HG03196 (cell line): ENCODE measurements around the gene JUP.
"Not testable (repeated sequence)": the region's sequence is repeated elsewhere in the genome, so short reads cannot be mapped to it uniquely, and the experiment has no call there.

ENCODE experiments used
- ATAC-seq: cut with Tn5 transposase; IDR thresholded peaks from one replicate; pipeline ENCODE4 v1.9.1; 2021; ENCODE audit not compliant: unreplicated experiment

JUP gene

DNA sequence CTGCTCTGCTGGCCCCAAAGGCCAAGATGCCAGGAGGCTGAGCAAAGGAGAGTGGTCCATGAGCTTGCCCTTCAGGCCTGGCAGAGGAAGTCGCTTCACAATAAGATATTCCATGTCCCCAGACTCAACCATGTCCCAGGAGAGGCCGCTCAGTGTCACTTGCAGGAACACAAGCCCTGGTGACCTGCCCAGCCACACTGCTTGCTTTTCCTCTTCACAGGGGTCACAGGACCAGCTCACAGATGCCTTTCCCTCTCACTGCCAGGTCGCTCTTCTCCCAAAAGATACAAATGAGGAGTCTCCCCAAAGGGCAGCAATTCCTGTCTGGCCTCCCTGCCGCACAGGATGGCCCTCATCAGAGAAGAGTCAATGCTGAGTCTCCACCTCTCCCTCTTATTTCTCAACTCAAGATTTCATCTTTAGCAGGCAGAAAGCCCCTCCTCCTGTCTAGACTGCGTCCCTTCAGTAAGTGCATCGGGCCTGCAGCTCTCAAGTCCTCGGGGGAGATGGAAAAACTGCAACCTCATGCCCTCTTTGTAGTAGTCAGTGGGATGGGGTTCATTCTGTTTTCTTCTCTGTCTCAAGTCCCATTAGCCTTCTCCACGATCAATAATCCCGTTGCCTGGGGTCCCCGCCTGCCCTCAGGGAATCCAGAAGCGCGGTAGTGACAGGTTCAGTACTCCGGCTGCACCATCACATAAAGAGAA, 5.0 kb downstream of the JUP start:
- ATAC-seq = no peak

DNA sequence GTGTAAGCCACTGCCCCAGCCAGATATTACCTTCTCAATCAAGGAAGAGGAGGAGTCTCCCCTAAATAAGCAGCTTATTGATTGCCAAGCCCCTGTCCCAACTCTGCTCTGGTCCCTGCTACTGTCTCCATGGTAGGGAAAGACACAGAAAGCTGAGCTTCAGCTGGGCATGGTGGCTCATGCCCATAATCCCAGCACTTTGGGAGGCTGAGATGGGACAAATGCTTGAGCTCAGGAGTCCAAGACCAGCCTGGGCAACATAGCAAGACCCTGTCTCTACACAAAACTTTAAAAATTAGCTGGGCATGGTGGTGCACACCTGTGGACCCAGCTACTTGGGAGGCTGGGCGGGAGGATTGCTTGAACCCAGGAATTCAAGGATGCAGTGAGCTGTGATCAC, 6.6 kb downstream of the JUP start:
- ATAC-seq = no peak

DNA sequence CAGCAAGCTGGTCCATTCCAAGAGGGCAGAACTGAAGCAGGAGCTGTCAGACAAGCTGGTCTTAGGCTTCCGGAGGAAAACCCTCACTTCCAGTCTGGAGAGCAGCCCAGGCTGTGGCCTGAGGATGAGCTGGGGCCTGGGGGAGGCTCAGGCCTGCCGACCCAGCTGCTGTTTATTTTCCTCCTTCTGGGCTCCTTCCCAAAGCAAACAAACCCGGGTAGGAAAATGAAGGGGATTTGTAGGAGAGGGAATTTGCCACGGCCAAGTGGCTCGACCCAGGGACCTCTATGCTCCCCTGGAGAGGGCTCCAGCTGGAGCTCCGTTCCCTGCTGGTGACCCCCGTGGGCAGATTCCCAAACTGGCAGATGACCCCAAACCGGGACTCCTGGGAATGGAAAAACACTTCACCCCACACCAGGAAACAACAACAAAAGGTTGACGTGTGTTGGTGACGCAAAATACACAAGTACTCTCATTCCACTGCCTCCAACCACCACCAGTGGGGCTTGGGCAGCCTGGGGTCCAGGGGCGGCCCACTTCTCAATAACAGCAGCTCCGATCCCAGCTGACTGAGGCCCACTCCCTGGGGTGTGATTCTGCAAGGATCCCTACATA, 8.8 kb downstream of the JUP start:
- no peak for ATAC-seq

DNA sequence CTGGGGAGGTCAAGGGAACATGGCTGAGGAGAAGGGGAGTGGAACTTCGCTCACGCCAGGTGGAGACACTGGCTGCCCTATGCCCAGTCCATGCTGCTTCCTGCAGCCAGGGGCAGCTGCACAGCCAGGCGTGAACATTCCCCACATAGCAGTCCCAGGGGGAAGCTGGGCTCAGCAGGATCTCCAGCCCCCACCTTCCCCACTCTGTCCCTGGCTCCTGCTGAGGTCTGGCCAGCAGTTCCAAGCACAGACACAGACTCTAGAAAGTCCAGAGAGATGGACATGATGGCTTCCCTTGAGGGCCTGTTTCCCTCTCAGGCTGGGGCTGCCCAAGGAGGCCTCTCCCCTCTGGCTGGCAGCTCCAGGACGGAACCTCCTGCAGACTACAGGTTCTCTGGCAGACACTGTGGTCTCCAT, 9.3 kb downstream of the JUP start:
- ATAC-seq = no peak

DNA sequence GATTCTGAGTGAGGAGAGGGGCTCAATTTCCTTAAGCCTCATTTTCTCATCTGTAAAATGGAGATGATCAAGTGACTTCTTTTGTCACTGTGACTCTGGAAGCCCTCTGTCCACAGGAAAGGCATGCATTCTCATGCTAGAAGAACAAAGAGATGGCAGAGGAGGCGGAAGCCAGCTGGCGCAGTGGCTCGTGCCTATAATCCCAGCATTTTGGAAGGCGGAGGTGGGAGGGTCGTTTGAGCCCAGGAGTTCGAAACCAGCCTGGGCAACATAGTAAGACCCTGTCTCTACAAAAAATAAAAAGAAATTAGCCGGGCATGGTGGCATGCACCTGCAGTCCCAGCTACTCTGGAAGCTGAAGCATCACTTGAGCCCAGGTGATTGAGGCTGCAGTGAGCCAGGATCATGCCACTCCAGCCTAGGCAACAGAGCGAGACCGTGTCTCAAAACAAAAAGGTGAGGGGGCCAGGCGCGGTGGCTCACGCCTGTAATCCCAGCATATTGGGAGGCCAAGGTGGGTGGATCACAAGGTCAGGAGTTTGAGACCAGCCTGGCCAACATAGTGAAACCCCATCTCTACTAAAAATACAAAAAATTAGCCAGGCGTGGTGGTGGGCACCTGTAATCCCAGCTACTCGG, 10.1 kb downstream of the JUP start:
- not testable (repeated sequence) for ATAC-seq

DNA sequence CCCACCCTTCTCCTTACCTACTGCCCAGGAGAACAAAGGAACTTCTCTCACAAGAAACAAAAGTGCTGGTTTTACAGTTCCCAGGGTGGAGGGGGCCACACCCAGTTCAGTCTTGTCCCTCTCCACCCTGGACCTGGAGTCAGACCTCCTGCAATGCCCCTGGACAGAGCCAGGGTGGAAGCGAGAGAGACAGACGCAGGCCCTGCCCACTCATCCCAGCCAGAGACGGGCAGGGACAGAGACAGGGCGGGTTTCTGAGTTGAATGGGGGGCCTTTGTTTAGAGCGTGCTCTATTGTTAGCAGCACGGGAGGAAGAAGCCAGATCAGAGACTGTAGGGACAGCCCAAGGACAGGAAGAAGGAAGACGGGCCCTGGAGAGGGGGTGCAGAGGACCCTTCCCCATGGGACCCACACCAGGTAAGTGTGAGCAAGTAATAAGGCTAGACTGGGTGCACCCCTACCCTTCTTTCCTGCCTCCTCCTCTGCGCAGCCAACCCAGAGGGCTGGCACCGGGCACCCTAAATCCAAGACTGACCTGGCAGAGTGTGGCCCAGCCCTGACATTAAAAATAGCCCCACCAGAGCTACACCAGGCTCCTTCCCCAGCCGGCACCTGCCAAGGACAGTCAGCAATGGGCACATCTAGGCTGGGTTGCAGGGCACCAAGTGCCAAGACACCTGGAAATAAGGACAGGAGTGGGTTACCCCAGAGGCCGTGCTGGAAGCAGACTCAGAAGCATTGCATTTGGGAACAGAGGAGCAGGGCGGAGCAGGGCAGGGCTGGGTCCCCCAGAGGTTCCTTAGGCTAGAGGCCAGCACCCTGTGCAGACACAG, 10.9 kb downstream of the JUP start:
- no peak for ATAC-seq

DNA sequence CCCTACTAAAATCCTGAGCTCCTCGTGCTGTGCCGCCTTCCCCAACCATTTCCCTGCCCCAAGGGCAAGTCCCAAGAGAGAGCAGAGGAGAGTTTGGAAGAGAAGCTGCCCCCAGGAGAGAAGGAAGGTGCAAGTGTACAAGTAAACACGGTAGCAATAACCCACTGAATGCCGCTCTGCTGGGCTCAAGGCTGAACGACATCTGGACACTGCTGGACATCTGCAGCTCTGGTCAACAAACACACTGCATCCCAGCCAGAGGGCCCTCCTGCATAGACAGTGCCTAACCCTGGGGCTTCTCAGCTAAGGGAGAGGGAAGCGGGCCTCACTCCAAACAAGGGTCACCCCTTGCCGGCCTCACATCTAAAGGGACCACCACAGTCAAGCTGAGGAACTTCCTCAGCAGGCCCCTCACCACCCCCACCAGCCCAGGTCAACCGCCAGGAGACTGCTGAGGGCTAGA, 12.7 kb downstream of the JUP start:
- ATAC-seq = no peak

DNA sequence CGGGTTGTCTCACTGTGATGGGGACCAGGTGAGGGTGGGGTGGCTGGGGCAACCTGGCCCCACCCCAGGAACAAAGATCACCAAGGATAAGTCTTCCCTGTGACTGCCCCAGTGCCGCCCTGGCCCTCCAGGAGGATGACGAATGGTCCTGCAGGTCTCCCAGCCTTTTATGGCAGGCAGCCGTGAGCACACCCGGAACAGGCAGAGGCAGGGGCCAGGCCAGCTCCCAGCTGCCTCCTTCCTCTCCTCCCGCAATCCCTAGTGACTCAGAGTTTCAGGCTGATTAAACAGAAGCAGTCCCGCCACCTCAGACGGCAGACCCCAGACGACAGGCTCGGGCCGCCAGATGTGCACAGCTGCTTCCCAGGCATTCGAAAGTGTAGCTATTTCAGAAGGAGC, 13.3 kb downstream of the JUP start:
- no peak for ATAC-seq

DNA sequence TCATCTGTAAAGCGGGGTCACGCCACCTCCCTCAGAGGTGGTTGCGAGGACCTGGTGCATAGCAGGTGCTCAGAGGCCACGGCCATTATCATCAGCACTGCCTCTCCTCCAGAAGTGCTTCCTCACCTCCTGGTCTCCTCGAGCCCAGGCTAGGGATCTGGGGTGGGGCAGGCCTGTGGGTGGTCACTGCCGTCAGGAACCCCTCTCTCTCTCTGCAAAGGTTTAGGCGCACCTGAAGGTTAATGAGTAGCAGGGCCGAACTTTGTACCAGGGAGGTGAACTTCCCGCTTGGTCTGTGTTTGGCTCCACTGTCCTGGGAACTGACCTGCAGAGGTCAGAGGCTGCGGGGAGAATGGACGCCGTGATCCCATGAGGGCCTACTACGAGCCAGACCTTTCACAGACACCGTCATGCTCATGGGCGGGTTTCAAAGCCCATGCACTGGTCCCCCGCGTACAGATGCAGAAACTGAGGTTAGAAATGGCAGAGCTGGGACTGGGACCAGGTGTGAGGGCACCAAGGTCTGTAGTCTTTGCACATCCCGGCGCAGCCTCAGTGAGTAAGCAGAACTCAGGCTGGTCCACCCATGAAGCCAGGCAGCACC, 13.8 kb downstream of the JUP start:
- ATAC-seq = no peak

DNA sequence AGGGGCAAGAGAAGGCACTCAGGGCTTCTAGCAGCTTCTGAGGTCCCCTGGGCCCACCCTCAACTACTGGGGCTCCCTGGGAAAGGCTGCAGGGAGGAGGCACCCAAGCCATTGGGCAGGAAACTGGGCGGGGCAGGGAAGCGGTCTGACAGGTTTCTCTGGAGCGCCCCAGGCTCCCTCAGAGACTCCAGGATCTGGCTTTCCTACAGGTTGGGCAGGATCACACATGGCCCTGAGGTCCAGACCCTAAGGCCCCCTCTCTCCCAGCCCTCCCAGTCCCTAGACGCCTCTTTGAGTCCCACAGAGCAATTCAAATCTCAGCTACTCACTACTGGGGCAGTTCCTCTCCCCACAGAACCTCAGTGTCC, 14.3 kb downstream of the JUP start:
- no peak for ATAC-seq

DNA sequence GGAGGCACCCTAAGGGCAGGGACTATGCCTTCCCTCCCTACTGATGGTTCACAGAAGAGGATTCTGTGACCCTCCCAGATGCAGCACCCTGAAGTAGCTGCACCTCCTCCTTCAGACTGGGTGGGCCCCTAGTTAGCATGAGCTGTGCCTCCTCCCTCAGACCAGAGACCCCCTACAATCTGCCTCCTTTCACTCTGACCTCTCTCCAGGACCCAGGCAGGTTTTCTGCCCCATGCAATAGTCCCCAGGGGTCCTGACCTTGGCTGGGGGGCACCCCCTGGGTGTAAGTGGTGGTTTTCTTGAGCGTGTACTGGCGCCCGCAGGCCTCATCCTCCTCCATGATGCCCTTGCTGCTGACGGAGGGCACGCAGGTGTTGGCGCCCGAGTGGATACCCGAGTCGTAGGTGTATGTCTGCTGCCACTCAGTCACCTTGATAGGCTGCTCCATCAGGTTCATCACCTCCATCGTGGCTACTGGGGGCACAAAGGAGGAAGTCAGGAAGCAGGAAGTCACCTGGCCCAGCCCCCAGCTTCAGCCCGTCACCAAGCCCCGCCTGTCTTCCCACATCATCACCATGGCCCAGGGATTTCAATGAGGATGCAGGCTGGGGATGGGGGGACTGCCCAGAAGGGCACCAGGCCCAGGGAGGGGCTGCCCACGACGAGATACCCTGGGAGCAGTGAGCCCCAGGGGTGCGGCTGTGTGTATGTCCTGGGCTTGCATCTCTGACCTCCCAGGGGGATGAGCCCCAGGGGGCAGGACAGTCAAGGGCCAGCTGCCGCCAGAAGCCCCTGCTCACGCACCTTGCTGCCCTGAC, 14.9 kb downstream of the JUP start:
- ATAC-seq = no peak

DNA sequence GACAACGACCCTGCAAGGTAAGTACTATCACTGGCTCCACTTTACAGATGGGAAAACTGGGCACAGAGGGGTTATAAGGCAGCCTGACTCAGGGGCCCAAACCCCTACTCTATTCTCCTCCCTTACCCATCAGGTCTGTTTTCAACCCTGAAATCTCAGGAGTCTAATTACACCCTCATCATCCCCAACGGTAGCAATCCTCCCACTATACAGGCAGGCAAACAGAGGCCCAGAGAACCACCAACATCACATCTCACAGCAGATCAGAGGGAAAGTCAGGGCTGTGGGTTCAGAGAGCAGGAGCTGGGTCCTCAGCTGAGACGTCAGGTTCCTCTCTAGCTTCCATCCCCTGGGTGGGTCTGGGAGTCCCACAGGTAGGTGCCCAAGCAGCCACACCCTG, 16.5 kb downstream of the JUP start:
- ATAC-seq = no peak

DNA sequence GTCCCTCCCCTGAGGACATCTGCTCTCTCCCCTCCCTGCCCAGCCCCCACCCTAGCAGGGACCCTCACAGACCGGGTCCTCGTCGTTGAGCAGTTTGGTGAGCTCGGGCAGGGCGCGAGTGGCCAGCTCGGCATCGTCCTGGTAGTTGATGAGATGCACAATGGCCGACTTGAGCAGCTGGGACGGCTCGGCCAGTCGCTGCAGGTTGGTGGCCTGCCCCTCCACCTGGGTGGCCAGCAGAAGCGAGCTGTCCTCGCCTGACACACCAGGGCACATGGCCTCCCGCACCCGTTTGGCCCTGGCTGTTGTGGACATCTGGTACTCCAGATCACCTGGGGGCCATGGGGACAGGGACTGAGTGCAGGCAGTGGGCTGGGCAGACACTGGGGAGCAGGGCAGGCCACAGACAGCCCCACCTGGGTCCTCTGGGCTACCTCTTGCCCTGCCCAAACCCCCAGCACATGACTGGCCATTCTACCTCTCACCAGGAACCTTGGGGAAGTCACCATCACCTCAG, 17.1 kb downstream of the JUP start:
- no peak for ATAC-seq

DNA sequence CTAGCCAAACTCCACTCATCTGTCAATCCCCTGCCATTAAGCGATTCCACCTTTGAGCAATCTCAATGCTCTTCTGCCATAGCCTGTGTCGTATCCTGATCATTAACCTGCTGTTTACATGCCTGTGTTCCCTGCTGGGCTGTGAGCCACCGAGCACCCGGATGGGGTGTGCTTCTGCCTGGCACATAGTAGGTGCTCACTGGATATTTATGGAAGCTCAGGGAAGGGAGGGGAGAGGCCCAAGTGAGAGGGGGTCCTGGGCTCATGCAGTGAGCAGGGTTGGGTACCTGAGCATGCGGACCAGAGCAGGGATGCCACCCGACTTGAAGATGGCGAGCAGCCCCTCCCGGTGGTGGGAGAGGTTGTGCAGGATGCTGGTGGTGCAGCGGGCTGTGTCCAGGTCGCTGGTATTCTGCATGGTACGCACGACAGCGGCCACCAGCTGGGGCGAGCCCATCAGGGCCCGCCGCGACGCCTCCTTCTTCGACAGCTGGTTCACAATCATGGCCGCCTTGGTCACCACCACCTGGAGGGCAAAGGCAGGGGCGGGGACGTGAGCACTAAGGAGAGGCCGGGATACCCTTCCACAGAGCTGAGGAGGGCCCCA, 17.7 kb downstream of the JUP start:
- ATAC-seq = no peak

DNA sequence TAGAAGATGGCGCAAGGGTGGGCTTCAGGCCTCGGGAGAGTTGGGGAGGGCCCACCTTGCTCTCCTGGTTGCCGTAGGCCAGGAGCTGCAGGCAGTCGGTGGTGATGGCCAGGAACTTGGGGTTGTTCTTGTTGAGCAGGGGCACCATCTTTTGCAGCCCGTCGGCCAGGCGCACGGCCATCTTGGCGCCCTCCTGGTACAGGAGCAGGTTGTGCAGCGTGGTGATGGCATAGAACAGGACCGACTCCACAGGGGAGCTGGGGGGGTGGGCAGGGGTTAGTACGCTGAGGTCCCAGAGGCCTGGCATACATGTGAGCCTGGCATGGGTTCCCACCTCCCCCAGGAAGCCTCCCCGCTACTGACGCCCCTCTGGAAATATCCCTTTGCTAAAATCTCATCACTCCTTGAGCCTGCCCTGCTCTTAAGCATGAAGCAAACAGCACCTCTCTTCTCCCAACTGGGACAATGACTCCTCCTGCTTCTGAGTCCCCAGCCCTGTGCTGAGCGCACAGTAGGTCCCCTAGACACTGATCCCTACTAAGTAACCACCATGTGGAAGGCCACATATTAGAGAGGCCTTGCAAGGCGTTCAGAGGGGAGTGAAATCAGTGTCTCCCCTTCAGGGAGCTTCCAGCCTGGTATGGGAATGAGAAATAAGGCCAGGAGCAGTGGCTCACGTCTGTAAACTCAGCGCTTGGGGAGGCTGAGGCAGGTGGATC, 19.0 kb downstream of the JUP start:
- ATAC-seq = no peak

DNA sequence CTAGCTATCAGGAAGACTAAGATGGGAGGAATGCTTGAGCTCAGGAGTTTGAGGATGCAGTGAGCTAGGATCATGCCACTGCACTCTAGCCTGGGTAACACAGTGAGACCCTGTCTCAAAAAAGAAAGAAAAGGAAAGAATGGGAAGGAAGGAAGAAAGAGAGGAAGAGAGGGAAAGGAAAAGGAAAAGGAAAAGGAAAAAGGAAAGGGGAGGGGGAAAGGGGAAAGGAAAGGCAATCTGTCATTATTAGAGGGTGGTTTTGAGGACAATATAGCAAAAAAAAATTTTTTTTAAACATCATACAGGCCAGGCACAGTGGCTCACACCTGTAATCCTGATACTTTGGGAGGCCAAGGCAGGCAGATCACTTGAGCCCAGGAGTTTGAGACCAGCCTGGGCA, 20.4 kb downstream of the JUP start:
- ATAC-seq = no peak

DNA sequence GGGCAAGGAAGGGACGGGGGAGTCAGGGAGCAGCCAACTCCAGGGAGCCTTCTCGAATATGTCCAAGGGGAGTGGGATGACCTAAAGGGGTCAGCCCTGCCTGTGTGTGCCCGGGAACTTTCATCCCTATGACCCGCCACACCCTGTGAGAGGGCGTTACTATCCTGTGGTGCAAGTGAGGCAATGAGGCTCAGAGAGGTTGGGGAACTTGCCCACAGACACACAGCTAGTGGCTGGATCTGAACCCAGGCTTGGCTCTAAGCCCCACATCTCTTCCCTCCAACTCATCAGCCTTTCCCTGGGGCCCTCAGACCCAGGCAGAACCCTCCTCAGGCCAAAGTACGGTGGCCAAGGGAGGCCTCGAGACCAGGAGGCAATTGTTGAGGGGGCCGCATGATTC, 23.2 kb downstream of the JUP start:
- no peak for ATAC-seq

DNA sequence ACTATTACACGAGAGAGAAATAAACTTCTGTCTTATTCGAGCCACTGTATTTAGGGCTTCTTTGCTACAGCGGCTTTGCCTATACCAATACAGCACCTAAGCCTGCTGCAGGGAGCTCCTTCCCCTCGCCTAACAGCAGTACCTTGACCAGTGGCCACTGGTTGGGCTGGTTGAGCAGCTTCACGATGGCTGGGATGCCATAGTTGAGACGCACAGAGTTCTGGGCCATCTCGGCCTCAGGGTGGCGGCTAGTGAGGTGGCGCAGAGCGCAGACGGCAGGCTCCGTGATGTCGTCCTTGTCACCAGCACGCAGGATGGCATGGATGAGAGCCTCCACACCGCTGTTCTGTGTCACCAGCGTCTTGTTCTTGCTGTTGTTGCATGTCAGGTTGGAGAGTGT, 23.7 kb downstream of the JUP start:
- ATAC-seq = no peak

DNA sequence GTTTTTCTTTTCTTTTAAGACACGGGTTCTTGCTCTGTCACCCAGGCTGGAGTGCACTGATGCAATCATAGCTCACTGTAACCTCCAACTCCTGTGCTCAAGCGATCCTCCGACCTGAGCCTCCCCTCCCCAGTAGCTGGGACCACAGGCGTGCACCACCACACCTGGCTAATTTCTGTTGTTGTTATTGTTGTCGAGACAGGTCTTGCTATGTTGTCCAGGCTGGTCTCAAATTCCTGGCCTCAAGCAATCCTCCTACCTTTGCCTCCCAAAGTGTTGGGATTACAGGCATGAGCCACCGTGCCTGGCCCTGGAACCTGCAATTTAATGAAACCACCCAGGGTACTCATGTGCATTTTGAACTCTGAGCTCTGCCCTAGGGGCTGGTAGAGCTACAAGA, 24.1 kb downstream of the JUP start:
- no peak for ATAC-seq
